Measurements from ENCODE around the gene RANBP3. TPM values are rescaled to one million over a fixed set of nuclear protein-coding genes. Genes with fewer than 3 reads are reported as not detected.

Gene RANBP3
- total RNA-seq, 1 donor from 2014 or later, result 77.8 TPM

DNA sequence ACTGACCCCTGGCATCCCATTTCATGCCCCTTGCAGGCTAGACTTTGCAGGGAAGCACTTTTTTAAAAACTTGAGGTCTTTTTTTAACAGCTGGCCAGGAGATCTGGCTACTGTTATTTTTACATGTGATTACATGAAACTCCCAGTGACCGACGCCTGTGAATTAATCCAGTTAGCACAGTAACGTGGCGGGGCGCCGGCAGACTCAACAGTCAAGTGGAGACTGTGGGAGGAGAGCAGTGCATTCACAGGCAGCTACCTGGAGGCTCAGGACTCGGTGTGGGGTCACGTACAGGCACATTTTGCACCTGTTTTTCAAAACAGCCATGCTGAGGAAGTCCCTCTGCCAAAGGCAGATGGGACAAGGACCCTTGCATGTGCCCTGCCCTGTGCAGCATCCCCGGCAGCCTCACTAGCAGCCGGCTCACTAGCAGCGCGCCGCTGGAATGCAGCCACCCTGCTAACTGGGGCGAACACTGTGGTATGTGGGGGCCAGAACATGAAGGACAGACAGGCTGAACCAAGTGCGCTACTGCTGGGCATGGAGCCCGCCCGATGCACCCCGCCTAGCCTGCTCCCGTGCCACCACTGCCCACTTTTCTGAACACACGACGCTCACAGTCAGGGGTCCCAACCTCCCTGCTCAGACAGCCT is 45.2 kb downstream of the RANBP3 start:
- Histone ChIP-seq H3K27ac (no peak overlapping the region), H3K27me3 (no peaks in the 10 kb centered on the region), H3K4me3 (no peak overlapping the region), H3K36me3 (no peaks in the 10 kb centered on the region), H4K20me1 (ENCODE audit: low read depth) (peaks cover 63% of the 10 kb centered on the region), H3K4me1 (no peaks in the 10 kb centered on the region), H3K9me3 (ENCODE audit: low read depth) (no peaks in the 10 kb centered on the region), H3K9ac (peak overlapping the region; percentile 42), H3K4me2 (no peak overlapping the region), H3K79me2 (ENCODE audit: low read depth) (peaks cover 28% of the 10 kb centered on the region), H2AFZ (replicated peaks) (no peak overlapping the region), H3F3A (ENCODE audit: low read depth) (no peaks in the 10 kb centered on the region)
- DNase-seq (ENCODE audit: low spot score), result no peak
- TF ChIP-seq EZH2phosphoT487 (IDR thresholded peaks at IDR 0.05) (no peak), EZH2 (IDR thresholded peaks at IDR 0.05) (no peak)
- TF ChIP-seq, protein P1, sequence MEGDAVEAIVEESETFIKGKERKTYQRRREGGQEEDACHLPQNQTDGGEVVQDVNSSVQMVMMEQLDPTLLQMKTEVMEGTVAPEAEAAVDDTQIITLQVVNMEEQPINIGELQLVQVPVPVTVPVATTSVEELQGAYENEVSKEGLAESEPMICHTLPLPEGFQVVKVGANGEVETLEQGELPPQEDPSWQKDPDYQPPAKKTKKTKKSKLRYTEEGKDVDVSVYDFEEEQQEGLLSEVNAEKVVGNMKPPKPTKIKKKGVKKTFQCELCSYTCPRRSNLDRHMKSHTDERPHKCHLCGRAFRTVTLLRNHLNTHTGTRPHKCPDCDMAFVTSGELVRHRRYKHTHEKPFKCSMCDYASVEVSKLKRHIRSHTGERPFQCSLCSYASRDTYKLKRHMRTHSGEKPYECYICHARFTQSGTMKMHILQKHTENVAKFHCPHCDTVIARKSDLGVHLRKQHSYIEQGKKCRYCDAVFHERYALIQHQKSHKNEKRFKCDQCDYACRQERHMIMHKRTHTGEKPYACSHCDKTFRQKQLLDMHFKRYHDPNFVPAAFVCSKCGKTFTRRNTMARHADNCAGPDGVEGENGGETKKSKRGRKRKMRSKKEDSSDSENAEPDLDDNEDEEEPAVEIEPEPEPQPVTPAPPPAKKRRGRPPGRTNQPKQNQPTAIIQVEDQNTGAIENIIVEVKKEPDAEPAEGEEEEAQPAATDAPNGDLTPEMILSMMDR (IDR thresholded peaks at IDR 0.05), result no peak
- H3K27ac Mint-ChIP-seq, result peak overlapping the region; percentile 77
- peaks cover 19% of the 10 kb centered on the region for H3K36me3 Mint-ChIP-seq
- no peak overlapping the region for H3K4me3 Mint-ChIP-seq
- H3K4me1 Mint-ChIP-seq, result peaks cover 33% of the 10 kb centered on the region
- H3K9me3 Mint-ChIP-seq, result no peaks in the 10 kb centered on the region
- peaks cover 7% of the 10 kb centered on the region for H3K27me3 Mint-ChIP-seq (ENCODE audit: insufficient read depth, low read depth)

- Histone ChIP-seq H3K36me3 (no peaks in the 10 kb centered on the region), H3K4me2 (no peak overlapping the region), H3K4me3 (no peak overlapping the region), H4K20me1 (ENCODE audit: low read depth) (peaks cover 57% of the 10 kb centered on the region), H3K9me3 (ENCODE audit: low read depth) (no peaks in the 10 kb centered on the region), H3K4me1 (no peaks in the 10 kb centered on the region), H3K79me2 (ENCODE audit: low read depth) (peaks cover 24% of the 10 kb centered on the region), H3K27ac (no peak overlapping the region), H3F3A (ENCODE audit: low read depth) (no peaks in the 10 kb centered on the region), H2AFZ (replicated peaks) (no peak overlapping the region), H3K9ac (no peak overlapping the region), H3K27me3 (no peaks in the 10 kb centered on the region)
- TF ChIP-seq, protein P1 (IDR thresholded peaks at IDR 0.05), result no peak
- no peak for TF ChIP-seq EZH2phosphoT487 (IDR thresholded peaks at IDR 0.05)
- no peak for TF ChIP-seq EZH2 (IDR thresholded peaks at IDR 0.05)
- Mint-ChIP-seq H3K4me3 (no peak overlapping the region), H3K27ac (no peak overlapping the region), H3K27me3 (ENCODE audit: insufficient read depth, low read depth) (peaks cover 7% of the 10 kb centered on the region), H3K9me3 (no peaks in the 10 kb centered on the region), H3K36me3 (peaks cover 18% of the 10 kb centered on the region), H3K4me1 (peaks cover 31% of the 10 kb centered on the region)
- DNase-seq (ENCODE audit: low spot score), result no peak
Observed at GRCh38 chr19:5932146-5932545, 45.8 kb downstream of the RANBP3 start.

GRCh38 chr19:5931251-5931650 is 46.7 kb downstream of the RANBP3 start:
- Mint-ChIP-seq H3K27me3 (ENCODE audit: insufficient read depth, low read depth) (peaks cover 7% of the 10 kb centered on the region), H3K4me3 (no peak overlapping the region), H3K9me3 (no peaks in the 10 kb centered on the region), H3K4me1 (peaks cover 31% of the 10 kb centered on the region), H3K27ac (no peak overlapping the region), H3K36me3 (peaks cover 20% of the 10 kb centered on the region)
- H3K79me2 ChIP-seq (ENCODE audit: low read depth), result peaks cover 17% of the 10 kb centered on the region
- no peak overlapping the region for H3K4me2 ChIP-seq
- H3K27ac ChIP-seq, result no peak overlapping the region
- TF ChIP-seq EZH2 (IDR thresholded peaks at IDR 0.05), result no peak
- TF ChIP-seq, protein P1 (IDR thresholded peaks at IDR 0.05), result no peak
- TF ChIP-seq EZH2phosphoT487 (IDR thresholded peaks at IDR 0.05), result no peak
- peaks cover 55% of the 10 kb centered on the region for H4K20me1 ChIP-seq (ENCODE audit: low read depth)
- H3K4me3 ChIP-seq, result no peak overlapping the region
- H3K36me3 ChIP-seq, result no peaks in the 10 kb centered on the region
- H3K4me1 ChIP-seq, result no peaks in the 10 kb centered on the region
- H3F3A ChIP-seq (ENCODE audit: low read depth), result no peaks in the 10 kb centered on the region
- no peak overlapping the region for H3K9ac ChIP-seq
- H3K27me3 ChIP-seq, result no peaks in the 10 kb centered on the region
- DNase-seq (ENCODE audit: low spot score), result no peak
- no peaks in the 10 kb centered on the region for H3K9me3 ChIP-seq (ENCODE audit: low read depth)
- no peak overlapping the region for H2AFZ ChIP-seq (replicated peaks)

Measured in neural progenitor cell (in vitro differentiated cells).